ENCODE measurements around the gene FMNL2. TPM values are rescaled to one million over a fixed set of nuclear protein-coding genes. Genes with fewer than 3 reads are reported as not detected.

Gene FMNL2
- total and polyA plus RNA-seq, 2 of the 4 experiments (the other 2 are of a cell fraction): 10.9 to 11.4 TPM

DNA sequence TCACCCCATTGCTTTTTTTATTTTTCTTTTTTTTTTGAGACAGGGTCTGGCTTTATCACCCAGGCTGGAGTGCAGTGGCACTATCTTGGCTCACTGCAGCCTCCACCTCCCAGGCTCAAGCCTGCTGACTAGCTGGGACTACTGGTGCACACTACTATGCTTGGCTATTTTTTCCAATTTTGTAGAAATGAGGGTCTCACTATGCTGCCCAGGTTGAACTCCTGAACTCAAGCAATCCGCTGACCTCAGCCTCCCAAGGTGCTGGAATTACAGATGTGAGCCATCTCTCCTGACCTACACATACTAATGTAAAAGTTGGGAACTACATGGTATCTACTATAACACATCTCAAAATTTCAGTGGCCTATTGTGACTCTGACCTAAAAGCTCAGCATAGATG, 101.2 kb downstream of the FMNL2 start:
- H3K4me2 ChIP-seq (ENCODE audit: low read depth, low read length): no peak overlapping the region
- no peak overlapping the region for H2AFZ ChIP-seq (replicated peaks; ENCODE audit: low read length, poor library complexity)
- ChIA-PET CTCF (no interaction called here), POLR2A (ENCODE audit: unreplicated experiment) (no interaction called here)
- H3K56ac ChIP-seq (ENCODE audit: extremely low read depth, insufficient read depth, low read length): no peak overlapping the region
- H2AK9ac ChIP-seq (replicated peaks; ENCODE audit: low read depth, low read length, poor library complexity): no peak overlapping the region
- H3K27ac ChIP-seq (ENCODE audit: insufficient read depth, low read length): no peak overlapping the region
- no peak overlapping the region for H3K4ac ChIP-seq (ENCODE audit: low read depth, low read length)
- BruUV-seq (replicated peaks): no TSS peak
- no peak overlapping the region for H2BK15ac ChIP-seq (ENCODE audit: low read depth, low read length)
- H4K8ac ChIP-seq (ENCODE audit: low read depth in 2 of 2, low read length in 2 of 2): no peak overlapping the region
- no peak overlapping the region for H4K91ac ChIP-seq (ENCODE audit: insufficient read depth, low read depth, low read length)
- in situ Hi-C loops (cut with MboI; ENCODE audit: low sequenced_read_pairs) (no loop called here), intact Hi-C loops (cut with micrococcal nuclease) (loop anchor here (1.0 kb wide), 1 partner anchor 8 kb away; no protein-coding TSS in a partner anchor), dilution Hi-C loops (cut with HindIII; ENCODE audit: low sequenced_read_pairs, unreplicated experiment) (no loop called here)
- H3K9ac ChIP-seq (ENCODE audit: low read depth, low read length): no peak overlapping the region
- no peaks in the 10 kb centered on the region for H3K36me3 ChIP-seq (ENCODE audit: control insufficient read depth, insufficient read depth, low read length)
- no peaks in the 10 kb centered on the region for H3K9me3 ChIP-seq (ENCODE audit: control insufficient read depth, insufficient read depth, low read length)
- ATAC-seq (ENCODE audit: low read depth): no peak
- H3K79me1 ChIP-seq (ENCODE audit: low read depth in 1 of 2, low read length in 2 of 2): peaks cover 12 to 31% of the 10 kb centered on the region in 2 experiments; a peak in 2 of 4 replicates
- no peak overlapping the region for H2BK20ac ChIP-seq (ENCODE audit: low read depth, low read length)
- H3K23ac ChIP-seq (ENCODE audit: low read depth, low read length): no peak overlapping the region
- no peak overlapping the region for H2AK5ac ChIP-seq (ENCODE audit: low read depth, low read length)
- WGBS, 2 experiments (ENCODE audit: extremely low coverage in 2 of 2, insufficient read length in 1 of 2): no CpG with 5 or more reads among the region's 1 CpG
- no peaks in the 10 kb centered on the region for H3K4me1 ChIP-seq (ENCODE audit: control insufficient read depth, insufficient read depth, low read length)
- no peak overlapping the region for H3K14ac ChIP-seq (replicated peaks; ENCODE audit: low read depth, low read length)
- DNase-seq: no peak
- H3K27me3 ChIP-seq (ENCODE audit: control insufficient read depth, insufficient read depth, low read length): no peaks in the 10 kb centered on the region
- H3K9me1 ChIP-seq (ENCODE audit: insufficient read depth, low read length): no peaks in the 10 kb centered on the region
- H4K5ac ChIP-seq (ENCODE audit: low read depth, low read length): no peak overlapping the region
- H2BK120ac ChIP-seq (ENCODE audit: low read depth, low read length): no peak overlapping the region
- no peak for TF ChIP-seq SMC3 (IDR thresholded peaks at IDR 0.05; ENCODE audit: low read depth, low read length)
- TF ChIP-seq RCOR1 (IDR thresholded peaks at IDR 0.05; ENCODE audit: insufficient replicate concordance, low read length): no peak
- no peak for TF ChIP-seq MAFK (IDR thresholded peaks at IDR 0.05; ENCODE audit: low read depth, low read length)
- TF ChIP-seq RFX5 (IDR thresholded peaks at IDR 0.05; ENCODE audit: low read depth, low read length): no peak
- TF ChIP-seq BHLHE40 (IDR thresholded peaks at IDR 0.05; ENCODE audit: low read depth, low read length): no peak
- TF ChIP-seq POLR2A (IDR thresholded peaks at IDR 0.05; ENCODE audit: low read depth, low read length): no peak
- TF ChIP-seq, protein P1, sequence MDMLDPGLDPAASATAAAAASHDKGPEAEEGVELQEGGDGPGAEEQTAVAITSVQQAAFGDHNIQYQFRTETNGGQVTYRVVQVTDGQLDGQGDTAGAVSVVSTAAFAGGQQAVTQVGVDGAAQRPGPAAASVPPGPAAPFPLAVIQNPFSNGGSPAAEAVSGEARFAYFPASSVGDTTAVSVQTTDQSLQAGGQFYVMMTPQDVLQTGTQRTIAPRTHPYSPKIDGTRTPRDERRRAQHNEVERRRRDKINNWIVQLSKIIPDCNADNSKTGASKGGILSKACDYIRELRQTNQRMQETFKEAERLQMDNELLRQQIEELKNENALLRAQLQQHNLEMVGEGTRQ (IDR thresholded peaks at IDR 0.05; ENCODE audit: low read depth, low read length): no peak
- TF ChIP-seq RAD21 (IDR thresholded peaks at IDR 0.05; ENCODE audit: low read length): no peak
- no peak for TF ChIP-seq CEBPB (IDR thresholded peaks at IDR 0.05; ENCODE audit: low read depth, low read length)
- TF ChIP-seq FOS (IDR thresholded peaks at IDR 0.05; ENCODE audit: low read depth, low read length): no peak
- no peak for TF ChIP-seq MXI1 (IDR thresholded peaks at IDR 0.05; ENCODE audit: borderline replicate concordance, low read depth, low read length)
- TF ChIP-seq, protein P2, sequence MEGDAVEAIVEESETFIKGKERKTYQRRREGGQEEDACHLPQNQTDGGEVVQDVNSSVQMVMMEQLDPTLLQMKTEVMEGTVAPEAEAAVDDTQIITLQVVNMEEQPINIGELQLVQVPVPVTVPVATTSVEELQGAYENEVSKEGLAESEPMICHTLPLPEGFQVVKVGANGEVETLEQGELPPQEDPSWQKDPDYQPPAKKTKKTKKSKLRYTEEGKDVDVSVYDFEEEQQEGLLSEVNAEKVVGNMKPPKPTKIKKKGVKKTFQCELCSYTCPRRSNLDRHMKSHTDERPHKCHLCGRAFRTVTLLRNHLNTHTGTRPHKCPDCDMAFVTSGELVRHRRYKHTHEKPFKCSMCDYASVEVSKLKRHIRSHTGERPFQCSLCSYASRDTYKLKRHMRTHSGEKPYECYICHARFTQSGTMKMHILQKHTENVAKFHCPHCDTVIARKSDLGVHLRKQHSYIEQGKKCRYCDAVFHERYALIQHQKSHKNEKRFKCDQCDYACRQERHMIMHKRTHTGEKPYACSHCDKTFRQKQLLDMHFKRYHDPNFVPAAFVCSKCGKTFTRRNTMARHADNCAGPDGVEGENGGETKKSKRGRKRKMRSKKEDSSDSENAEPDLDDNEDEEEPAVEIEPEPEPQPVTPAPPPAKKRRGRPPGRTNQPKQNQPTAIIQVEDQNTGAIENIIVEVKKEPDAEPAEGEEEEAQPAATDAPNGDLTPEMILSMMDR (conservative IDR thresholded peaks at IDR 0.05; ENCODE audit: low read depth, low read length): no peak
- no peak for TF ChIP-seq CHD1 (IDR thresholded peaks at IDR 0.05; ENCODE audit: low read depth, low read length)
- TF ChIP-seq NFE2L2 (IDR thresholded peaks at IDR 0.05; ENCODE audit: low read depth, low read length): no peak
- TF ChIP-seq MAZ (IDR thresholded peaks at IDR 0.05; ENCODE audit: borderline replicate concordance, low read depth, low read length): no peak
- TF ChIP-seq, protein P3, sequence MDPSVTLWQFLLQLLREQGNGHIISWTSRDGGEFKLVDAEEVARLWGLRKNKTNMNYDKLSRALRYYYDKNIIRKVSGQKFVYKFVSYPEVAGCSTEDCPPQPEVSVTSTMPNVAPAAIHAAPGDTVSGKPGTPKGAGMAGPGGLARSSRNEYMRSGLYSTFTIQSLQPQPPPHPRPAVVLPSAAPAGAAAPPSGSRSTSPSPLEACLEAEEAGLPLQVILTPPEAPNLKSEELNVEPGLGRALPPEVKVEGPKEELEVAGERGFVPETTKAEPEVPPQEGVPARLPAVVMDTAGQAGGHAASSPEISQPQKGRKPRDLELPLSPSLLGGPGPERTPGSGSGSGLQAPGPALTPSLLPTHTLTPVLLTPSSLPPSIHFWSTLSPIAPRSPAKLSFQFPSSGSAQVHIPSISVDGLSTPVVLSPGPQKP (IDR thresholded peaks at IDR 0.05; ENCODE audit: borderline replicate concordance, low read depth, low read length): no peak
- no peak overlapping the region for H3K4me3 ChIP-seq (ENCODE audit: insufficient read depth, low read depth, low read length)
- no peak overlapping the region for H2BK5ac ChIP-seq (ENCODE audit: low read depth, low read length, poor library complexity, severe bottlenecking)
- H3K18ac ChIP-seq (ENCODE audit: low read depth, low read length): no peak overlapping the region
- H4K20me1 ChIP-seq (ENCODE audit: insufficient read depth, low read length): no peaks in the 10 kb centered on the region; the same call in 1 of the 2 replicates

All from IMR-90 (cell line).